HL-60 (cell line): ENCODE results near the gene RGS6.

Experiments used
- DNase-seq, 2 experiments: peaks; one replicate each; pipeline ENCODE4 v3.0.0-alpha.2; 2010 to 2020; ENCODE audit warnings: low read depth in 1 of 2, low spot score in 1 of 2
- H3K27ac ChIP-seq: fragments of 250-450 bp; sonication (Bioruptor Pico); replicated peaks from 2 replicates; pipeline ENCODE4 v1.5.1; 2020; ENCODE audit warnings: mild to moderate bottlenecking, moderate library complexity
- H3K27me3 ChIP-seq: fragments of 250-450 bp; sonication (Bioruptor Pico); 2 replicates; pipeline ENCODE4 v1.5.1; 2021; ENCODE audit warnings: mild to moderate bottlenecking, moderate library complexity; ENCODE audit not compliant: insufficient read depth, poor library complexity, severe bottlenecking
- H3K4me3 ChIP-seq: replicated peaks from 2 replicates; pipeline ENCODE4 v1.5.1; 2011; ENCODE audit warnings: mild to moderate bottlenecking, control low read depth, low read length; ENCODE audit not compliant: insufficient read depth
- GABPA ChIP-seq: IDR thresholded peaks from 2 replicates; pipeline ENCODE4 v1.6.1; 2012; ENCODE audit warnings: low read depth
- POLR2AphosphoS5 ChIP-seq: IDR thresholded peaks from 2 replicates; pipeline ENCODE4 v1.6.1; 2012; ENCODE audit warnings: low read depth
- SPI1 ChIP-seq: IDR thresholded peaks from 2 replicates; pipeline ENCODE4 v1.6.1; 2012; ENCODE audit warnings: low read depth, mild to moderate bottlenecking, borderline replicate concordance
- TF ChIP-seq, protein P1 (sequence below): IDR thresholded peaks from one replicate; pipeline ENCODE4 v1.5.1; 2011; ENCODE audit warnings: low read length, control low read depth, inconsistent platforms; ENCODE audit not compliant: insufficient read depth
- TF ChIP-seq, protein P2 (sequence below): IDR thresholded peaks from 2 replicates; pipeline ENCODE4 v1.6.1; 2012; ENCODE audit warnings: low read depth; ENCODE audit not compliant: insufficient replicate concordance

The RGS6 gene

DNA sequence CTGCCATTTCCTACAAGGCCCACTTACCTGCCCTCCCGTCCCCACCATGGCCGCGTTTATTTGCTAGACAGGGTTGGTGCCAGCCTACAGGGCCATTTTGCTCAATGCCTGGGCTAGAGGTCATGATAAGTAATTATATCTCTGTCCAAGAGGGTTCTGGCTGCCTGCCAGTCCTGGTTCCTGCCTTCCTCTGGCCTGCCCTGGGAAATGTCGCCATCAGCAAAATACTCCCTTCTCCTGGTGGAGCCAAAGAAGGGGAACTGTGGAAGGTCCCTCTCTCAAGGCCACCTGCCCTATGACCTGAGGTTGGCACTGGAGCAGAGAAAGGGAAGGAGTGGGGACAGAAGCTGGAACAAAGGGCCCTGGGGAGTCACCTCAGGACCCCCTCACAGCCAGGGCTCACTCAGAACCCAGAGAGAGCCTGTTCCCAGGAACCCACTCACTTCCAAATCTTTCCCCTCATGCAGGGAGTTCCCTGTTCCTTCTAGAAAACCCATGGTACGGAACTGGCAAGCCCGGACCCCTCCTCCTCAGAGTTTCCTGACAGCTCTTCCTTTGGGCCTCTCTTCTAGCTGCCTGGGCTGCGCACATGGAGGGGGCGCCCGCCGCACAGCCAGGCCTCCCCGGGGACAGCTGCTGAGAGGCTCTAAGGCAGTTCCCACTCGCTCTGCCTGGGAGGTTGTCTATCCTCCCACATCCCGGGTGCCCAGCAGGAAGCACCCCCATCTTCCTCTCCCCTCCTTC, 681.2 kb downstream of the RGS6 start:
- DNase-seq, result no peak
- TF ChIP-seq SPI1 (no peak), POLR2AphosphoS5 (no peak)
- TF ChIP-seq, protein P1, sequence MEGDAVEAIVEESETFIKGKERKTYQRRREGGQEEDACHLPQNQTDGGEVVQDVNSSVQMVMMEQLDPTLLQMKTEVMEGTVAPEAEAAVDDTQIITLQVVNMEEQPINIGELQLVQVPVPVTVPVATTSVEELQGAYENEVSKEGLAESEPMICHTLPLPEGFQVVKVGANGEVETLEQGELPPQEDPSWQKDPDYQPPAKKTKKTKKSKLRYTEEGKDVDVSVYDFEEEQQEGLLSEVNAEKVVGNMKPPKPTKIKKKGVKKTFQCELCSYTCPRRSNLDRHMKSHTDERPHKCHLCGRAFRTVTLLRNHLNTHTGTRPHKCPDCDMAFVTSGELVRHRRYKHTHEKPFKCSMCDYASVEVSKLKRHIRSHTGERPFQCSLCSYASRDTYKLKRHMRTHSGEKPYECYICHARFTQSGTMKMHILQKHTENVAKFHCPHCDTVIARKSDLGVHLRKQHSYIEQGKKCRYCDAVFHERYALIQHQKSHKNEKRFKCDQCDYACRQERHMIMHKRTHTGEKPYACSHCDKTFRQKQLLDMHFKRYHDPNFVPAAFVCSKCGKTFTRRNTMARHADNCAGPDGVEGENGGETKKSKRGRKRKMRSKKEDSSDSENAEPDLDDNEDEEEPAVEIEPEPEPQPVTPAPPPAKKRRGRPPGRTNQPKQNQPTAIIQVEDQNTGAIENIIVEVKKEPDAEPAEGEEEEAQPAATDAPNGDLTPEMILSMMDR, result no peak
- TF ChIP-seq, protein P2, sequence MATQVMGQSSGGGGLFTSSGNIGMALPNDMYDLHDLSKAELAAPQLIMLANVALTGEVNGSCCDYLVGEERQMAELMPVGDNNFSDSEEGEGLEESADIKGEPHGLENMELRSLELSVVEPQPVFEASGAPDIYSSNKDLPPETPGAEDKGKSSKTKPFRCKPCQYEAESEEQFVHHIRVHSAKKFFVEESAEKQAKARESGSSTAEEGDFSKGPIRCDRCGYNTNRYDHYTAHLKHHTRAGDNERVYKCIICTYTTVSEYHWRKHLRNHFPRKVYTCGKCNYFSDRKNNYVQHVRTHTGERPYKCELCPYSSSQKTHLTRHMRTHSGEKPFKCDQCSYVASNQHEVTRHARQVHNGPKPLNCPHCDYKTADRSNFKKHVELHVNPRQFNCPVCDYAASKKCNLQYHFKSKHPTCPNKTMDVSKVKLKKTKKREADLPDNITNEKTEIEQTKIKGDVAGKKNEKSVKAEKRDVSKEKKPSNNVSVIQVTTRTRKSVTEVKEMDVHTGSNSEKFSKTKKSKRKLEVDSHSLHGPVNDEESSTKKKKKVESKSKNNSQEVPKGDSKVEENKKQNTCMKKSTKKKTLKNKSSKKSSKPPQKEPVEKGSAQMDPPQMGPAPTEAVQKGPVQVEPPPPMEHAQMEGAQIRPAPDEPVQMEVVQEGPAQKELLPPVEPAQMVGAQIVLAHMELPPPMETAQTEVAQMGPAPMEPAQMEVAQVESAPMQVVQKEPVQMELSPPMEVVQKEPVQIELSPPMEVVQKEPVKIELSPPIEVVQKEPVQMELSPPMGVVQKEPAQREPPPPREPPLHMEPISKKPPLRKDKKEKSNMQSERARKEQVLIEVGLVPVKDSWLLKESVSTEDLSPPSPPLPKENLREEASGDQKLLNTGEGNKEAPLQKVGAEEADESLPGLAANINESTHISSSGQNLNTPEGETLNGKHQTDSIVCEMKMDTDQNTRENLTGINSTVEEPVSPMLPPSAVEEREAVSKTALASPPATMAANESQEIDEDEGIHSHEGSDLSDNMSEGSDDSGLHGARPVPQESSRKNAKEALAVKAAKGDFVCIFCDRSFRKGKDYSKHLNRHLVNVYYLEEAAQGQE, result no peak
- H3K27me3 ChIP-seq, result no peaks in the 10 kb centered on the region
- H3K27ac ChIP-seq, result no peak overlapping the region
- no peak overlapping the region for H3K4me3 ChIP-seq

DNA sequence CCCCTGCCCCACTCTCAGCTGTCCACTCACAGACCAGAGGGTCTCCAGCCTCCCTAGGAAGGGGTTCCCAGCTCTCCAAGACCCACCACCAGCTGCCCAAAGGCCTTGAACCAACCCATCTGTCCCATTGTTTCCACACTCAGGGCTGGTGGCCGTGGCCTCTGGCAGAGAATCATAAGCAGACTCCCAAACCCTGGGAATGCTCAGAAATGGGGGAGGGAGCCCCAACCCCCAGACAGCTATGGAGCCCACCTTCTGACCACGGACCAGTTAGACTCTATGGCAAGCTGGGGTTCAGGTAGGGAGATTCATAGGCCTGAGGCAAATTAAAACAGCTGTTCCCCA, 681.7 kb downstream of the RGS6 start:
- TF ChIP-seq GABPA, result no peak
- TF ChIP-seq, protein P1, result no peak
- TF ChIP-seq SPI1, result no peak
- TF ChIP-seq, protein P2, result no peak
- TF ChIP-seq POLR2AphosphoS5, result no peak
- DNase-seq, result no peak

GRCh38 chr14:72614365-72614764, 682.1 kb downstream of the RGS6 start:
- TF ChIP-seq, protein P1, result no peak
- TF ChIP-seq POLR2AphosphoS5, result no peak
- DNase-seq, result no peak
- H3K27ac ChIP-seq, result no peak overlapping the region
- no peaks in the 10 kb centered on the region for H3K27me3 ChIP-seq
- no peak overlapping the region for H3K4me3 ChIP-seq

More for the DNA sequence above, 681.7 kb downstream of the RGS6 start:
- Histone ChIP-seq H3K27me3 (no peaks in the 10 kb centered on the region), H3K4me3 (no peak overlapping the region), H3K27ac (no peak overlapping the region)

DNA sequence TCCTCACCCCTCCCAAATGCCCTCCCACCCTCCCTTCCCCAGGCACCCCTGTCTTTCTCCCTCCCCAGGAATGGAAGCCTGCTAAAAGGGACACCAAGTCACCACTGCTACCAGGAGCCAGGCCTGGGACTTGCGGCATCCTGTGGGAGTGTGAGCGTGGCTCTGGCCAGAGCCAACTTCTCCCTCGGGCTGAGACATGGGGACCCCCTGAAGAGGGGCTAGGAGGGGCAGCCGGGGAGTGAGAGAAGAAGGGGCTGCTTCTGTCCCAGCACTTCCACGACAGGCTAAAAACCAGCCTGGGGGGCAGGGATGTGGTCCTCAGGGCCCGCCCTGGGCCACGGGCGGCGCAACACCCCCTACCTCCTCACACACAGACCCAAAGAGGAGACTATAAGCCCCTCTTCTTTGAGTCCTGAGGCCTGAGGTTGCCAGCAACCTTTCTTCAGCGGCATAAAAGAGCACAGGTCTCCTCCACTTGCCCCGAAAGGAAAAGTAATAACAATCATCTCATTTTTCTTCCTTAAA, 682.7 kb downstream of the RGS6 start:
- DNase-seq, result no peak
- Histone ChIP-seq H3K4me3 (no peak overlapping the region), H3K27me3 (no peaks in the 10 kb centered on the region), H3K27ac (no peak overlapping the region)
- no peak for TF ChIP-seq POLR2AphosphoS5
- TF ChIP-seq GABPA, result no peak
- TF ChIP-seq, protein P2, result no peak
- no peak for TF ChIP-seq SPI1
- TF ChIP-seq, protein P1, result no peak
